ENCODE data around the gene FBLN1.
A peak's percentile ranks its signal among the peaks of the same experiment; 100 is the strongest.
"Not testable (repeated sequence)": the region's sequence is repeated elsewhere in the genome, so short reads cannot be mapped to it uniquely, and the experiment has no call there.

The FBLN1 gene

GRCh38 chr22:45502215-45503049, at the start of gene FBLN1:
TSS of gene FBLN1 (plus strand) at chr22:45502883. CDS start at chr22:45502986, 103 bp downstream.
- no peak for DNase-seq

GRCh38 chr22:45453764-45454163, 48.9 kb upstream of the FBLN1 start:
- no peak for DNase-seq

- no peak for DNase-seq
These were observed 48.4 kb upstream of the FBLN1 start for GRCh38 chr22:45454275-45454674.

- DNase-seq, result no peak
These were observed 47.5 kb upstream of the FBLN1 start for GRCh38 chr22:45455212-45455611.

- no peak for DNase-seq
These were observed 47.1 kb upstream of the FBLN1 start for GRCh38 chr22:45455621-45456020.

GRCh38 chr22:45456811-45457210, 45.9 kb upstream of the FBLN1 start:
- DNase-seq, result no peak

- DNase-seq, result no peak
These were observed 44.2 kb upstream of the FBLN1 start for GRCh38 chr22:45458532-45458931.

- DNase-seq, result no peak
These were observed 43.4 kb upstream of the FBLN1 start for GRCh38 chr22:45459235-45459634.

GRCh38 chr22:45460288-45461109, 42.2 kb upstream of the FBLN1 start:
- DNase-seq, result no peak

- DNase-seq, result no peak
These were observed 40.5 kb upstream of the FBLN1 start for GRCh38 chr22:45462034-45462655.

- DNase-seq, result not testable (repeated sequence)
These were observed 39.0 kb upstream of the FBLN1 start for GRCh38 chr22:45463691-45464090.

- DNase-seq, result no peak
These were observed 37.0 kb upstream of the FBLN1 start for GRCh38 chr22:45465633-45466032.

GRCh38 chr22:45468872-45469271, 33.8 kb upstream of the FBLN1 start:
- peak; percentile 62 for DNase-seq

GRCh38 chr22:45469281-45470073, 33.2 kb upstream of the FBLN1 start:
- no peak for DNase-seq

GRCh38 chr22:45470871-45471270, 31.8 kb upstream of the FBLN1 start:
- DNase-seq, result no peak

GRCh38 chr22:45472426-45472825, 30.3 kb upstream of the FBLN1 start:
- no peak for DNase-seq

- no peak for DNase-seq
These were observed 29.0 kb upstream of the FBLN1 start for GRCh38 chr22:45473626-45474237.

GRCh38 chr22:45475063-45475747, 27.5 kb upstream of the FBLN1 start:
- no peak for DNase-seq

GRCh38 chr22:45475851-45476514, 26.7 kb upstream of the FBLN1 start:
- DNase-seq, result no peak

GRCh38 chr22:45476814-45477213, 25.9 kb upstream of the FBLN1 start:
- no peak for DNase-seq
